Nephron (organoid): Measurements from ENCODE around the gene ATP9A.

ENCODE experiments used
- H3K27ac Mint-ChIP-seq, 3 experiments: 2 replicates each; pipeline ENCODE4 v1.8.0; 2020; ENCODE audit warnings: mixed read lengths in 3 of 3, mild to moderate bottlenecking in 2 of 3, moderate library complexity in 1 of 3
- H3K27me3 Mint-ChIP-seq: 2 replicates; pipeline ENCODE4 v1.8.0; 2021; ENCODE audit warnings: low read depth, mild to moderate bottlenecking, moderate library complexity, mixed read lengths
- H3K36me3 Mint-ChIP-seq: 2 replicates; pipeline ENCODE4 v1.8.0; 2020; ENCODE audit warnings: low read depth, mixed read lengths
- H3K4me1 Mint-ChIP-seq: 2 replicates; pipeline ENCODE4 v1.8.0; 2020; ENCODE audit warnings: mixed read lengths
- H3K4me3 Mint-ChIP-seq, 3 experiments: 2 replicates each; pipeline ENCODE4 v1.8.0; 2020; ENCODE audit warnings: mild to moderate bottlenecking in 3 of 3, mixed read lengths in 3 of 3, moderate library complexity in 2 of 3
- H3K9me3 Mint-ChIP-seq: 2 replicates; pipeline ENCODE4 v1.8.0; 2020; ENCODE audit warnings: mixed read lengths
- CTCF ChIP-seq, 3 experiments: fragments of 200-600 bp; sonication (generic); IDR thresholded peaks; one replicate each; pipeline ENCODE4 v1.5.0; 2021; ENCODE audit warnings: antibody characterized with exemption in 3 of 3; ENCODE audit not compliant: unreplicated experiment in 3 of 3

Gene ATP9A

GRCh38 chr20:51643390-51643789 lies 124.8 kb downstream of the ATP9A start:
- H3K36me3 Mint-ChIP-seq: peaks cover 10% of the 10 kb centered on the region
- no peak overlapping the region for H3K4me3 Mint-ChIP-seq
- H3K27me3 Mint-ChIP-seq: no peaks in the 10 kb centered on the region
- H3K4me1 Mint-ChIP-seq: peaks cover 8% of the 10 kb centered on the region
- TF ChIP-seq CTCF (IDR thresholded peaks at IDR 0.05; ENCODE audit: unreplicated experiment in 3 of 3): no peak
- peak overlapping the region; percentile 31 to 58 (median 46) for H3K27ac Mint-ChIP-seq
- H3K9me3 Mint-ChIP-seq: no peaks in the 10 kb centered on the region

GRCh38 chr20:51641866-51642265 lies 126.3 kb downstream of the ATP9A start:
- peaks cover 8% of the 10 kb centered on the region for H3K4me1 Mint-ChIP-seq
- peaks cover 16% of the 10 kb centered on the region for H3K36me3 Mint-ChIP-seq
- no peak overlapping the region for H3K27ac Mint-ChIP-seq
- H3K27me3 Mint-ChIP-seq: no peaks in the 10 kb centered on the region
- no peak overlapping the region for H3K4me3 Mint-ChIP-seq
- TF ChIP-seq CTCF (IDR thresholded peaks at IDR 0.05; ENCODE audit: unreplicated experiment in 3 of 3): no peak
- no peaks in the 10 kb centered on the region for H3K9me3 Mint-ChIP-seq

- Mint-ChIP-seq H3K27ac (peak overlapping the region in 1 of 3 experiments; percentile 22), H3K4me1 (peaks cover 8% of the 10 kb centered on the region), H3K9me3 (no peaks in the 10 kb centered on the region), H3K36me3 (peaks cover 23% of the 10 kb centered on the region), H3K27me3 (no peaks in the 10 kb centered on the region), H3K4me3 (no peak overlapping the region)
- TF ChIP-seq CTCF (IDR thresholded peaks at IDR 0.05; ENCODE audit: unreplicated experiment in 3 of 3): no peak
Measured at GRCh38 chr20:51640743-51641142, 127.4 kb downstream of the ATP9A start.

- TF ChIP-seq CTCF (IDR thresholded peaks at IDR 0.05; ENCODE audit: unreplicated experiment in 3 of 3): peak; percentile 72 to 88 (median 83)
- Mint-ChIP-seq H3K36me3 (peaks cover 31% of the 10 kb centered on the region), H3K27me3 (no peaks in the 10 kb centered on the region), H3K9me3 (no peaks in the 10 kb centered on the region), H3K4me1 (peaks cover 8% of the 10 kb centered on the region), H3K27ac (peak overlapping the region in 1 of 3 experiments; percentile 7), H3K4me3 (no peak overlapping the region)
Measured at GRCh38 chr20:51639206-51639832, 128.9 kb downstream of the ATP9A start.

- Mint-ChIP-seq H3K27me3 (no peaks in the 10 kb centered on the region), H3K4me3 (no peak overlapping the region), H3K36me3 (peaks cover 38% of the 10 kb centered on the region), H3K4me1 (peaks cover 13% of the 10 kb centered on the region), H3K27ac (no peak overlapping the region), H3K9me3 (no peaks in the 10 kb centered on the region)
- no peak for TF ChIP-seq CTCF (IDR thresholded peaks at IDR 0.05; ENCODE audit: unreplicated experiment in 3 of 3)
Measured at GRCh38 chr20:51637241-51637640, 130.9 kb downstream of the ATP9A start.

- H3K36me3 Mint-ChIP-seq: peaks cover 38% of the 10 kb centered on the region
- H3K4me3 Mint-ChIP-seq: no peak overlapping the region
- TF ChIP-seq CTCF (IDR thresholded peaks at IDR 0.05; ENCODE audit: unreplicated experiment in 3 of 3): no peak
Measured at GRCh38 chr20:51636123-51636522, 132.1 kb downstream of the ATP9A start.

More at GRCh38 chr20:51636123-51636522, 132.1 kb downstream of the ATP9A start:
- no peaks in the 10 kb centered on the region for H3K27me3 Mint-ChIP-seq
- H3K4me1 Mint-ChIP-seq: peaks cover 22% of the 10 kb centered on the region
- no peak overlapping the region for H3K27ac Mint-ChIP-seq
- no peaks in the 10 kb centered on the region for H3K9me3 Mint-ChIP-seq
